ENCODE measurements around the gene EFHD2. TPM values are rescaled to one million over a fixed set of nuclear protein-coding genes. Genes with fewer than 3 reads are reported as not detected.

Gene EFHD2
- total and polyA plus RNA-seq, 2 of the 8 experiments (the other 6 are each of a cell fraction or from before 2014, with no cell fraction given) = 24.4 to 25.1 TPM

GRCh38 chr1:15453734-15454133, 44.0 kb downstream of the EFHD2 start:
- Histone ChIP-seq H4K8ac (ENCODE audit: extremely low read depth, insufficient read depth, low read length) (no peak overlapping the region), H4K5ac (ENCODE audit: insufficient read length, low read depth, low read length) (no peak overlapping the region), H3K27ac (ENCODE audit: low read depth, low read length) (no peak overlapping the region), H3K18ac (ENCODE audit: extremely low read depth, low read length) (no peak overlapping the region), H4K91ac (replicated peaks; ENCODE audit: insufficient read length, low read length) (no peak overlapping the region), H3K9ac (replicated peaks in 1 of 4; ENCODE audit: extremely low read depth in 1 of 4, low read depth in 3 of 4, low read length in 3 of 4) (no peak overlapping the region), H3K36me3 (ENCODE audit: control insufficient read depth in 2 of 4, insufficient read depth in 4 of 4, low read length in 3 of 4) (no peaks in the 10 kb centered on the region), H2AK5ac (ENCODE audit: low read depth, low read length) (no peak overlapping the region), H2BK120ac (replicated peaks; ENCODE audit: low read depth, low read length) (no peak overlapping the region), H3K79me1 (ENCODE audit: low read depth, low read length) (no peaks in the 10 kb centered on the region), H3K4me2 (ENCODE audit: insufficient read depth in 1 of 2, low read depth in 2 of 2, low read length in 2 of 2) (no peak overlapping the region), H2BK12ac (ENCODE audit: low read depth, low read length) (no peak overlapping the region), H3K14ac (ENCODE audit: insufficient read length) (no peak overlapping the region), H3K27me3 (replicated peaks in 1 of 4; ENCODE audit: control insufficient read depth in 3 of 4, extremely low read depth in 1 of 4, insufficient read depth in 3 of 4, low read length in 3 of 4) (no peaks in the 10 kb centered on the region), H2BK5ac (ENCODE audit: low read depth, low read length) (no peak overlapping the region), H3K23me2 (ENCODE audit: low read depth, low read length) (no peaks in the 10 kb centered on the region), H3K9me3 (ENCODE audit: insufficient read depth in 2 of 2, low read depth in 1 of 2, low read length in 1 of 2) (no peaks in the 10 kb centered on the region), H3K4ac (replicated peaks; ENCODE audit: insufficient read length, low read depth, low read length) (no peak overlapping the region), H2BK20ac (ENCODE audit: low read length) (no peak overlapping the region), H3K79me2 (ENCODE audit: control insufficient read depth in 1 of 2, insufficient read depth in 2 of 2, low read length in 2 of 2) (no peaks in the 10 kb centered on the region), H3K4me3 (ENCODE audit: extremely low read depth in 1 of 4, insufficient read depth in 2 of 4, low read depth in 3 of 4, low read length in 4 of 4) (no peak overlapping the region), H3K4me1 (replicated peaks in 1 of 4; ENCODE audit: control insufficient read depth in 3 of 4, insufficient read depth in 4 of 4, low read length in 3 of 4) (no peaks in the 10 kb centered on the region), H3K56ac (replicated peaks; ENCODE audit: insufficient read length, low read depth, low read length) (no peak overlapping the region), H4K20me1 (replicated peaks in 1 of 2; ENCODE audit: control insufficient read depth in 1 of 2, insufficient read depth in 2 of 2, low read length in 2 of 2) (no peaks in the 10 kb centered on the region), H2BK15ac (ENCODE audit: low read length) (no peak overlapping the region), H3K23ac (ENCODE audit: insufficient read length) (no peak overlapping the region), H2AFZ (ENCODE audit: low read length) (no peak overlapping the region)
- FAIRE-seq = no peak
- 88% methylated on average over 11 of the region's 11 CpGs; no CpG with 5 or more reads in 1 of the 2 experiments for WGBS, 2 experiments (ENCODE audit: extremely low coverage in 1 of 2, insufficient coverage in 1 of 2, insufficient read length in 1 of 2, insufficient replicate concordance in 2 of 2, low coverage in 1 of 2, low lambda C conversion rate in 2 of 2, missing lambda C conversion rate in 1 of 2)
- ChIA-PET CTCF (ENCODE audit: partially characterized antibody) (interaction anchor here (0.6 kb wide), 1 partner anchor 305 kb away, joined by 3 read pairs; no protein-coding TSS in a partner anchor), POLR2A (ENCODE audit: partially characterized antibody) (no interaction called here)
- no peak for DNase-seq (ENCODE audit: low read depth in 1 of 2, low spot score in 2 of 2)
- TF ChIP-seq RAD21 (IDR thresholded peaks at IDR 0.05 in 1 of 2, conservative IDR thresholded peaks at IDR 0.05 in 1 of 2; ENCODE audit: low read depth in 2 of 2, low read length in 2 of 2) = no peak
- TF ChIP-seq TEAD4 (IDR thresholded peaks at IDR 0.05; ENCODE audit: low read depth, low read length) = no peak
- TF ChIP-seq ATF2 (IDR thresholded peaks at IDR 0.05; ENCODE audit: low read length) = no peak
- TF ChIP-seq POLR2A (IDR thresholded peaks at IDR 0.05; ENCODE audit: control extremely low read depth in 1 of 2, low read depth in 2 of 2, low read length in 2 of 2) = no peak
- TF ChIP-seq BRCA1 (IDR thresholded peaks at IDR 0.05; ENCODE audit: low read depth, low read length) = no peak
- TF ChIP-seq RBBP5 (IDR thresholded peaks at IDR 0.05; ENCODE audit: borderline replicate concordance, low read depth, low read length) = no peak
- no peak for TF ChIP-seq RNF2 (IDR thresholded peaks at IDR 0.05; ENCODE audit: borderline replicate concordance, low read depth, low read length, missing control alignments, poor library complexity, severe bottlenecking)
- no peak for TF ChIP-seq CTCF (IDR thresholded peaks at IDR 0.05; ENCODE audit: control extremely low read depth in 1 of 3, insufficient read depth in 1 of 3, low read depth in 1 of 3, low read length in 3 of 3)
- no peak for TF ChIP-seq CHD2 (IDR thresholded peaks at IDR 0.05; ENCODE audit: low read length)
- TF ChIP-seq SIRT6 (IDR thresholded peaks at IDR 0.05; ENCODE audit: low read length) = no peak

Measured in H1 (cell line).